ENCODE data around the gene GHRH.

DNA sequence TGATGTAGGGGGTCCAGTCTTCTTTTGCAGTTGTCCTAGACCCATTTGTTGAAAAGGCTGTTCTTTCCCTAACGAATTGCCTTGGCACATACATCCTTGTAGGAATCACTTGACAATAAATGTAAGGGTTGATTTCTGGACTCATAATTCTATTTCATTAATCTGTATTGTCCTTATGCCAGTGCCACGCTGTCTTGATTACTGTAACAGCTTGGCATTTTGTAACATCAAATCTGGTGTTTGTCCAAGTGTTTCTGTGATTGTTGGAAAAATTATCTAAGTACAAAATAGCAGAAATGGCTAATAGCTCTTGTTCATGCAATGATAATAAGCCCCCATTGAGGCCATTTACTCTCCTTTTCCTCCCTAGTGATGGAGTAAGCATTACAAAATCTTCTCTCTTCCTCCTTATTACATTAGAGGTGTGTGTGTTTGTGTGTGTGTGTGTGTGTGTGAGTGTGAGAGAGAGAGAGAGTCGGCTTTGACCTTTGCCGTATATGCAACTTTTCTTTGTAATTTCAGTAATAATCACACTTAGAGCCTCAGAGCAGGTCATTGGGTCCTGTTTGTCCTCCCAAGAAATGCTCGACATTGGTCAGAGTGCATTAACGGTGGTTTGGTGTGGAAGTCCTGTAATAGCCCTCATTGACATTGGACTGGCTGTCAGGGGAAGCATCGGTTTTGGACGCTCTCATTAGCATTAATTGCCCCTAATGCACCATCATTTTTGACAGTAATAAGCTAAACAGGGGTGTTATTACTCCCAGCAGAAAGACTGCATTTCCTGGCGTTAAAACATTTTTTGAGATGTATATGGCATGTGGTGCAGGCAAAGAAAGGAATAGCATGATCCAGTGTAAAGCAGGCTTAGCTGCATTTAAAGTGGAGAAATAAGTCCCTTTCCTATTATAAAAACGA lies 41.6 kb downstream of the GHRH start:
- TF ChIP-seq, protein P1, sequence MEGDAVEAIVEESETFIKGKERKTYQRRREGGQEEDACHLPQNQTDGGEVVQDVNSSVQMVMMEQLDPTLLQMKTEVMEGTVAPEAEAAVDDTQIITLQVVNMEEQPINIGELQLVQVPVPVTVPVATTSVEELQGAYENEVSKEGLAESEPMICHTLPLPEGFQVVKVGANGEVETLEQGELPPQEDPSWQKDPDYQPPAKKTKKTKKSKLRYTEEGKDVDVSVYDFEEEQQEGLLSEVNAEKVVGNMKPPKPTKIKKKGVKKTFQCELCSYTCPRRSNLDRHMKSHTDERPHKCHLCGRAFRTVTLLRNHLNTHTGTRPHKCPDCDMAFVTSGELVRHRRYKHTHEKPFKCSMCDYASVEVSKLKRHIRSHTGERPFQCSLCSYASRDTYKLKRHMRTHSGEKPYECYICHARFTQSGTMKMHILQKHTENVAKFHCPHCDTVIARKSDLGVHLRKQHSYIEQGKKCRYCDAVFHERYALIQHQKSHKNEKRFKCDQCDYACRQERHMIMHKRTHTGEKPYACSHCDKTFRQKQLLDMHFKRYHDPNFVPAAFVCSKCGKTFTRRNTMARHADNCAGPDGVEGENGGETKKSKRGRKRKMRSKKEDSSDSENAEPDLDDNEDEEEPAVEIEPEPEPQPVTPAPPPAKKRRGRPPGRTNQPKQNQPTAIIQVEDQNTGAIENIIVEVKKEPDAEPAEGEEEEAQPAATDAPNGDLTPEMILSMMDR (conservative IDR thresholded peaks at IDR 0.05; ENCODE audit: low read depth, low read length) = no peak
- no peak for TF ChIP-seq CEBPB (IDR thresholded peaks at IDR 0.05; ENCODE audit: low read depth, low read length)
- no peak for TF ChIP-seq CHD1 (IDR thresholded peaks at IDR 0.05; ENCODE audit: low read depth, low read length)
- TF ChIP-seq POLR2A (IDR thresholded peaks at IDR 0.05; ENCODE audit: low read depth, low read length) = no peak

Measured in IMR-90 (cell line).